ENCODE measurements around the gene HS6ST2.

The HS6ST2 gene

DNA sequence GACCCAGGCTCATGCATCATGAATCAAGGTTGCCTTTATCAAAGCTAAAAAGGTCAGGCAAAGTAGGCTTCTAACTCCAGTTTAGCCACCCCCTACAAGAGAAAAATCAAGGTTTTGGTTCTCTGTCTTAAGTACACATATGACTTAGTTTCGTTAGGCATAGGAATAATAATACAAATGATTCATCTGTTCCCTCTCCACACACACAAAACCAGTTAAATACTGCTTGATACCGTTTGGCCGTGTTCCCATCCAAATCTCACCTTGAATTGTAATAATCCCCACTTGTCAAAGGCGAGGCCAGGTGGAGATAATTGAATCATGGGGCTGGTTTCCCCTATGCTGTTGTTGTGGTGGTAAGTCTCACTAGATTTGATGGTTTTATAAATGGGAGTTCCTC, 226.2 kb downstream of the HS6ST2 start:
- no peaks in the 10 kb centered on the region for H3K4me1 ChIP-seq (ENCODE audit: insufficient read depth, low read length, severe bottlenecking)
- H3K9me3 ChIP-seq (ENCODE audit: low read length) = no peaks in the 10 kb centered on the region
- H3K9me2 ChIP-seq (ENCODE audit: low read depth, low read length) = no peaks in the 10 kb centered on the region
- no peaks in the 10 kb centered on the region for H3K79me2 ChIP-seq (ENCODE audit: insufficient read depth, low read length)
- H3K4me2 ChIP-seq (ENCODE audit: low read length) = no peak overlapping the region
- H3K27me3 ChIP-seq (ENCODE audit: insufficient read depth, low read length) = no peaks in the 10 kb centered on the region
- H3K4me3 ChIP-seq (ENCODE audit: low read depth, low read length, poor library complexity, severe bottlenecking) = no peak overlapping the region
- H3F3A ChIP-seq (ENCODE audit: insufficient read depth, low read length) = no peaks in the 10 kb centered on the region
- no peak overlapping the region for H3K9ac ChIP-seq (ENCODE audit: low read length)
- no peak overlapping the region for H2AFZ ChIP-seq (ENCODE audit: low read length)
- H3K27ac ChIP-seq (ENCODE audit: low read depth, low read length, poor library complexity, severe bottlenecking) = no peak overlapping the region
- H3K36me3 ChIP-seq (ENCODE audit: insufficient read depth, low read length) = no peaks in the 10 kb centered on the region
- no peaks in the 10 kb centered on the region for H4K20me1 ChIP-seq (ENCODE audit: insufficient read depth, low read length)
- TF ChIP-seq, protein P1, sequence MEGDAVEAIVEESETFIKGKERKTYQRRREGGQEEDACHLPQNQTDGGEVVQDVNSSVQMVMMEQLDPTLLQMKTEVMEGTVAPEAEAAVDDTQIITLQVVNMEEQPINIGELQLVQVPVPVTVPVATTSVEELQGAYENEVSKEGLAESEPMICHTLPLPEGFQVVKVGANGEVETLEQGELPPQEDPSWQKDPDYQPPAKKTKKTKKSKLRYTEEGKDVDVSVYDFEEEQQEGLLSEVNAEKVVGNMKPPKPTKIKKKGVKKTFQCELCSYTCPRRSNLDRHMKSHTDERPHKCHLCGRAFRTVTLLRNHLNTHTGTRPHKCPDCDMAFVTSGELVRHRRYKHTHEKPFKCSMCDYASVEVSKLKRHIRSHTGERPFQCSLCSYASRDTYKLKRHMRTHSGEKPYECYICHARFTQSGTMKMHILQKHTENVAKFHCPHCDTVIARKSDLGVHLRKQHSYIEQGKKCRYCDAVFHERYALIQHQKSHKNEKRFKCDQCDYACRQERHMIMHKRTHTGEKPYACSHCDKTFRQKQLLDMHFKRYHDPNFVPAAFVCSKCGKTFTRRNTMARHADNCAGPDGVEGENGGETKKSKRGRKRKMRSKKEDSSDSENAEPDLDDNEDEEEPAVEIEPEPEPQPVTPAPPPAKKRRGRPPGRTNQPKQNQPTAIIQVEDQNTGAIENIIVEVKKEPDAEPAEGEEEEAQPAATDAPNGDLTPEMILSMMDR (IDR thresholded peaks at IDR 0.05; ENCODE audit: low read length) = no peak
- no peak for TF ChIP-seq EZH2 (IDR thresholded peaks at IDR 0.05; ENCODE audit: borderline replicate concordance, low read length)

DNA sequence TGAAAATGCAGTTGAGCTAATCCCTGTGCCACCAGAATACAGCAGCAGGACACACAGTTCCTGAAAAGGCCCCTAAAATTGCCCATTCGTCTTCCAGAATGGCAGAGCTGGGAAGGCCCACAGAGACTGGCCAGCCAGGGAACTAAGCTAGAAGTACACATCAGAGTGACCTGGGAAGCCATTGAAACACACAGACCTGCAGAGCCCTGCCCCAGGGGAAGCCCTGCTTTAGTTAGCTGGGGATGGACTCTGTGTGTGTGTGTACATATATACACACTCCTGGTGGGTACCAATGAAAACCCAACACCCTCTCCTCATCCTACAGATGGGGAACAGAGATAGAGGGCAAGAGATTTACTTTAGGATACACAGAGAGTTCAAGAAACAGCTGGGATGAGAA, 227.7 kb downstream of the HS6ST2 start:
- Histone ChIP-seq H3K4me1 (ENCODE audit: insufficient read depth, low read length, severe bottlenecking) (no peaks in the 10 kb centered on the region), H3K36me3 (ENCODE audit: insufficient read depth, low read length) (no peaks in the 10 kb centered on the region), H3K27ac (ENCODE audit: low read depth, low read length, poor library complexity, severe bottlenecking) (no peak overlapping the region), H3K9ac (ENCODE audit: low read length) (no peak overlapping the region), H3K4me2 (ENCODE audit: low read length) (no peak overlapping the region), H3K27me3 (ENCODE audit: insufficient read depth, low read length) (no peaks in the 10 kb centered on the region), H3F3A (ENCODE audit: insufficient read depth, low read length) (no peaks in the 10 kb centered on the region), H3K9me2 (ENCODE audit: low read depth, low read length) (no peaks in the 10 kb centered on the region), H4K20me1 (ENCODE audit: insufficient read depth, low read length) (no peaks in the 10 kb centered on the region), H2AFZ (ENCODE audit: low read length) (no peak overlapping the region), H3K9me3 (ENCODE audit: low read length) (no peaks in the 10 kb centered on the region), H3K4me3 (ENCODE audit: low read depth, low read length, poor library complexity, severe bottlenecking) (no peak overlapping the region), H3K79me2 (ENCODE audit: insufficient read depth, low read length) (no peaks in the 10 kb centered on the region)
- TF ChIP-seq EZH2 (IDR thresholded peaks at IDR 0.05; ENCODE audit: borderline replicate concordance, low read length) = no peak
- TF ChIP-seq, protein P1 (IDR thresholded peaks at IDR 0.05; ENCODE audit: low read length) = no peak

DNA sequence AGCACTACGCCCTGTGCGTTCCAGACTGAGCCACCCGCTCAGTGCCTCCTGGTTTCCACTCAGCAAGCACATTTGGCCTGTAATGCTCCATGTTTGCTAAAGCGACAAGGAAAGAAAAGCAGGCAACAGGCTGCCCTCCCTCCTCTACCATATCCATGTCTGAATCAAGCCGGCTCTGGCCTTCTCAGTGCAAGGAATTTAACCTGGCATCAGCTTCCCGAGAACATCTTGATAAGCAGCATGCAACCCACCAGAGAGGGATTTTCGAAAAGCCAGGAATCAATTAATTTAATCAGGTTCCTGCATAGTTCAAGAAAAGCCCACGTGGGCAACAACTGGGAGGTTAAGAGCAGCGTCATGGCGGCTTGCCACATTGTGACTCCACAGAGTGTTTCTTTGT, 228.2 kb downstream of the HS6ST2 start:
- Histone ChIP-seq H3K36me3 (ENCODE audit: insufficient read depth, low read length) (no peaks in the 10 kb centered on the region), H3K4me3 (ENCODE audit: low read depth, low read length, poor library complexity, severe bottlenecking) (no peak overlapping the region), H3K9me3 (ENCODE audit: low read length) (no peaks in the 10 kb centered on the region), H3K27me3 (ENCODE audit: insufficient read depth, low read length) (no peaks in the 10 kb centered on the region), H3K79me2 (ENCODE audit: insufficient read depth, low read length) (no peaks in the 10 kb centered on the region), H3K9ac (ENCODE audit: low read length) (no peak overlapping the region), H3K27ac (ENCODE audit: low read depth, low read length, poor library complexity, severe bottlenecking) (no peak overlapping the region), H3K9me2 (ENCODE audit: low read depth, low read length) (no peaks in the 10 kb centered on the region), H4K20me1 (ENCODE audit: insufficient read depth, low read length) (no peaks in the 10 kb centered on the region), H2AFZ (ENCODE audit: low read length) (no peak overlapping the region), H3F3A (ENCODE audit: insufficient read depth, low read length) (no peaks in the 10 kb centered on the region), H3K4me1 (ENCODE audit: insufficient read depth, low read length, severe bottlenecking) (no peaks in the 10 kb centered on the region), H3K4me2 (ENCODE audit: low read length) (no peak overlapping the region)
- no peak for TF ChIP-seq EZH2 (IDR thresholded peaks at IDR 0.05; ENCODE audit: borderline replicate concordance, low read length)
- TF ChIP-seq, protein P1 (IDR thresholded peaks at IDR 0.05; ENCODE audit: low read length) = no peak
